Brain pericyte (primary cell): Measurements from ENCODE around the gene ZNF175.

Experiments
- DNase-seq: peaks from one replicate; pipeline ENCODE4 v3.0.0-alpha.2; 2012; ENCODE audit warnings: low read depth, low spot score

ZNF175 gene

DNA sequence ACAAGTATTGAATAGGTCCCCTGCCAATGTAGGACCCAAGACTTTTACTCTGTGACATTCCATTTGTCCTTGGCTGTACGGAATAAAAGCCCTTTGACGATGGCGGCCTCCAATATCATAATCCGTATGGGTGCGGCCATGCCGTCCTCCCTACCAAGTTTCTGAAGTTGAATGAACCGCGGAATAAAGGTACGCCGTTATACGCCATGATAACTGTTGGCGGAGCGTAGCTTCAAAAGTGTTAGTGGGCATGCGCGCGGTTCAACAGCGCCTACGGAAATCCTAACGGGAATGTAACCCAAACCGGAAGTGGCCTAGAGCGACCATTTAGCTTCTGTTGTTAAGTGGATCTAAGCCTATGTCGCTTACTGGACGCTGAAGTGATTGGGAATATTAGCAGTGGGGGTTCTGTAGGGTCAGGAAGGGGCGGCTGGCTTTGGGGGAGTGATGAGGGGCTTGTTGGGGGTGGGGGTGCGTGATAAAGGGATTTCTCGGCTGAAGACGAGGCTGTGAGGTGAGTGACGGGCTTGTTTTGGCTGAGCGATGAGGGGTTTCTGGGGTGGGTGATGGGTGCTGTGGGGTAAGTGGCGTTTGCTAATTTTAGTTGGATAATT is at the start of gene ZNF175:
Gene ZNF175, plus strand, starts transcription at position 322 of the 614 bp plus-strand sequence. CDS start 2,047 bp downstream, outside the sequence.
- peak; percentile 95 for DNase-seq

DNA sequence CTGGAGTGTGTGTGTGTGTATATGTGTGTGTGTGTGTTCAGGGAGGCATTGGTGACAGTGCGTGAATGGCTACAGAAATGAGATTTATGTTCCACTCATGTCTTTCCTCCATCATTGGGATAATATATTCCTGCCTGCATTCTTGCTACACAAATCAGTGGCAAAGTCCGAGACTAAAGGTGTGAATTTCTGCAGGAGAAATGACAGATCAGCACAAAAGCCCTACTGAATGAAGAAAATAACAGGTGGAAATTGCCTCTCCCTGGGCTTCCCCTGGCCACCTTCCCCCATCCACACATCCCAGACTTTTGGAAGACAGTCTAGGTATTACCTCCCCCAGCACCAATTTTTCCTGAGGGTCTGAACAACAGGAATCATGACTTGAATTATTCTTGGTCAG is 49.7 kb upstream of the ZNF175 start:
- no peak for DNase-seq

DNA sequence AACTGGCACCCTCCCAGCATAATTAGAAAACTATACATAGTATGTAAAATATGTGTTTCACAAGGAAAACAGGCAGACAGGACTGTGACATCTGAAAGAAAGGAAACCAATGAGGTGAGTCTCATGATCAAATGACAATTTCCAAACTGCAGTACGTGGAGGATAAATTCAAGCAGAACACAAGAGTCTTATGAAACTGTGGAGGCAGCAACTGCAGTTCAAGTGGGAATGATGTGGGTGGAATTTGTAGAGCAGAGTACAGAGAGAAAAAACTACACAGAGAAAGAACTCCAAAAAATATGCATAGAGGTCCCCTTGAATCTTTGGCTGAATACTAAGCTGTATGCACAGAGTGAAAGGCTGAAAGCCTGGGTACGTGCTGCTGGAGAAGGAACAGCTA is 49.3 kb upstream of the ZNF175 start:
- DNase-seq = no peak

DNA sequence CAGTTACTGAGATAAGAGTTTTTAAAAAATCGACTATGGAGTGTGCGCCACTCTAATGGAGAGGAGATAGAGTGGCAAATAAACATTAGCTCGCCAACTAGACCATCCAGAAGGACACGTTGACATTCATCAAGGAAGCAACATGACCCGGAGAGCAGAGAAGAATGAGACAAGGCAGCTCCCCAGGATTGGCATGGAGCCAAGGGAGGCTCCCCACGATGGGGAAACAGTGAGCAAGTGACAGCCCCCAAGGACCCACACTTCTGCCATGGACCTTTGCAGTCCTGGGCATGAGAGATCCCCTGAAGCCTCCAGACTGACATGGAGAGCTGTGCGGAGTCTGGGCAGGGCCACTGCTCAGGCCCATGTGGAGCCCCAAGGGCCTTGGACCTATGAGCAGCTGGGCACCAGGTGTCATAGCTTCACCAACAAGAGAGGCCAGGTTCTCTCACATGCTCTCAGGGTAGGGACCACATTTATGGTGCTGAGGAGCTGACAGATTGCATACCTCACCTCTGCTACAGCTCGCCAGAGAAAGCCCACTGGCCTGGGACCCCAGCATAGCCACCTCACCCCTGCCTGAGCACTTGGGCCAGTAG is 46.3 kb upstream of the ZNF175 start:
- DNase-seq = no peak

DNA sequence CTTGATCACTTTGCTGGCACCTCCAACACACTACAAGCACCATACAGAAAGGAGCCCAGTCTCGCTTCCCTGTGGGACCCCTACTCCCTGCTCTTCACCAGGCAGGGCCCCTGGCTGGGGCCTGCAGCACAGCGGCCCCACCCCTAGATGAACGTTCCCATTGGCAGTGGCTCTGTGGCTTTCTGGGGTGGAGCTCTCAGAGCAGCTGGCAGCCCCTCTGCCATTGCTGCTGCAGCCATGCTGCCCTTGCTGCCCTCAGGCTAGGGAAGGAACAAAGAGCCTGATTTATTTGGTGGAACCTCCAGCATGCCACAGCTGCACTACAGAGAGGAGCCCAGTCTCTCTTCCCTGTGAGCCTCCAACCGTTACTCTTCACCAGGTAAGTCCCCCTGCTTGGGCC is 45.4 kb upstream of the ZNF175 start:
- DNase-seq = no peak

DNA sequence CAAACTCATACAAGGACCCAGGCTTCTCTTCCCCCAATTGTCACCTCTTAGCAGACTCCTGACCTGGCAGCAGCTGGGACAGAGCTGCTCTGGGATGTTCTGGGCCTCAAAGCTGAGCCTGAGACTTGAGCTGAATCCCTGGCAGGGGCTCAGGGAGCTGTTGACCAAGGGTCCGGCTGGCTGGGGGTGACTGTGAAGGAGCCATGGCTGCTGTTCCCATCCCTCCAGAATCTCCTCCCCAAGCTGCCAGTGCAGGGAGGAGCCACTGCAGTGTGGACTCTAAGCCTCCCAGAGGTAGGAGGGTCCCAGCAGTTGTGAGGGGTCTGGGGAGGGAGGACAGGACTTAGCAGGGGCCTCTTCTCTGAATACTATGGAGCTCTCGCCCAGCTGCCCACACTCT is 41.8 kb upstream of the ZNF175 start:
- no peak for DNase-seq

DNA sequence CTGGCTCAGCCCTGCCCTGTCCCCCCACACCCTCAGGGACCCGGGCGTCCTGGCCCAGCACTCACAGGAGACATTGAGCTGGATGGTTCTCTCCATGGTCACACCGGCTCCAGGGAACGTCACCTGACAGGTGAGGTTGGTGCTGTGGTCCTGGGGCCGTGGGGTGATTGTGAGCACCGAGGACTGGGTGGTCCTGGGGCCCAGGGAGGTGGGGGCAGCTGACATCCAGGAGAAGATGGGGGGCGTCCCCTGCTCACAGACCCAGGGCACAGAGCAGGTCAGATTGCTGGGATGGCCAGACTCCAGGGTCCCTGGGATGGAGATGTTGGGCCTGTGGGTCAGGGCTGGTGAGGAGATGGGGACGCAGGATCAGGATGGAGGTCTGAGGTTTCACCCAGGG is 40.5 kb upstream of the ZNF175 start:
- no peak for DNase-seq

DNA sequence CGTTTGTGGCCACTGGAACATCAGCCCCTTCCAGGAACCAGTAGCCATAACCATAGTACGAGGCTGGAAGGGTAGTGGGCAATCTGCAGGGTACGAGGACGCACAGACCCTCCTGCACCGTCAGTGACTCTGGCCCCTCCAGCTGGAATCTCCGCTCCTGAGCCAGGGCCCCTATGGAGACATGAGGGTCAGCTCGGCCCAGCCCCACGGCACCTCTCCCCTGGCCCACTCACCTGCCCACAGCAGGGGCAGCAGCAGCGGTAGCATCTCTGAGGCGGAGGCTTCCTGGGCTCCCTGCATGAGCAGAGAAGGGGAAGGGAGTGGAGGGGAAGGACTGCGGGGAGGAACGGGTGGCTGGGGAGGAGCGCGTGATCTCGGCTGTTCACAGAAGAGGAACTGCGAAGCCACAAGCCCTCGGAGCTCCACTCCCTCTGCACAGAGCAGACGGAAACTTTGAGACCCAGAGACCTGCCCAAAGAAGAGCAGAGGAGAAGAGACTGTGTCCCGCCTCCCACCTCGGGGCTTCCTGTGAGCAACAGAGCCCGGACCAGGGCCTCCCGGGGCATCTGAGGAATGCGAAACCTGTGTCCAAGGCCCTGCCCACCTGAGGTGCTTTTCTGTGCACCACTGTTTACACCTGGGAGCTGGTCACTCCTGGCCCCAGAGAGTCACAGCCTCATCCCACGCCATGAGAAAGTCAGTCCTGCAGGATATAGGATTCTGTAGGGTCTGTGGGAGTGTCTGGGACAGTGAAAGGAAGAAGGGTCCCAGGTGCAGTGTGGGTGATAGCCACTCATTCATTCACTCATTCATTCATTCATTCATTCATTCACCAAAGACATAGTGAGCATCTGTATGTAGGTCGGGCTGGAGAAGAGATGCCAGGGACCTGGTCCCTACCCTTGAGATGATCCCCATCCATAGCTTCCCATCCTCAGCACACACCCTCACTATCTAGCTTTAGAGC is 39.5 kb upstream of the ZNF175 start, which contains the start of gene SIGLEC6:
Gene SIGLEC6, minus strand, starts transcription at position 322 of the 967 bp plus-strand sequence. Its CDS starts 22 bp downstream, at position 300.
- DNase-seq = no peak

DNA sequence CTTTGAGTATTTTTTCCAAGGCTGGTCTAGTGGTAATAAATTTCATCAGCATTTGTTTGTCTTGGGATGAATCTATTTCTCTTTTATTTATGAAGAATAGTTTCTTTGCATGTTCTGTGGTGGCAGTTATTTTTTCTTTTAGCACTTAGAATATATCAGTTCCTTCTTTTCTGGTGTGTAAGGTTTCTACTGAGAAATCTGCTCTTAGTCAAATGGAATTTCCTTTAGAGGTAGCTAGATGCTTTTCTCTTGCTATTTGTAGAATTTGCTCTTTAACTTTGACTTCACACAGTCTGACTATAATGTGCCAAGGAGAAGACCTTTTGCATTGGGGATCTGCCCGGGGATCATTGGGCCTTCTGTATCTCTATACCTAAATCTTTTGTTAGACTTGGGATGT is 35.5 kb upstream of the ZNF175 start:
- DNase-seq = no peak

DNA sequence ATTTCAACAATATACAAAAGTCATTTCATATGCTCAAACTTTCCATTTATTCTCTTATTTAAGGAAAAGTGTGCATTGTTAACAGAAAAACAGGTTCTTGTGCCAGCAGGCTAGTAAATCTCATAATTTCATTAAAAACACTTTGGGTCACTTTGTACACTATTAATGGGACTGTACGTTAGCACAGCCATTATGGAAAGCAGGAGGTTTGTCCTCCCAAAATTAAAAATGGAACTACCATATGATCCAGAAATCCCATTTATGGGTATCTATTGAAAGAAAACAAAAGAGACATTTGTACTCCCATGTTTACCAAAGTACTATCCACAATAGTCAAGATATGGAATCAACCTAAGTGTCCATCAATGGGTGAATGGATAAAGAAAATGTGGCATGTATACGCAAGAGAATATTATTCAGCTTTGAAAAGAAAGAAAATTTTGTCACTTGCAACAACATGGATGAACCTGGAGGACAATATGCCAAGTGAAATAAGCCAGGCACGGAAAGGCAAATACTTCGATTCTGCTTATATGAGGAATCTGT is 31.2 kb upstream of the ZNF175 start:
- DNase-seq = no peak

DNA sequence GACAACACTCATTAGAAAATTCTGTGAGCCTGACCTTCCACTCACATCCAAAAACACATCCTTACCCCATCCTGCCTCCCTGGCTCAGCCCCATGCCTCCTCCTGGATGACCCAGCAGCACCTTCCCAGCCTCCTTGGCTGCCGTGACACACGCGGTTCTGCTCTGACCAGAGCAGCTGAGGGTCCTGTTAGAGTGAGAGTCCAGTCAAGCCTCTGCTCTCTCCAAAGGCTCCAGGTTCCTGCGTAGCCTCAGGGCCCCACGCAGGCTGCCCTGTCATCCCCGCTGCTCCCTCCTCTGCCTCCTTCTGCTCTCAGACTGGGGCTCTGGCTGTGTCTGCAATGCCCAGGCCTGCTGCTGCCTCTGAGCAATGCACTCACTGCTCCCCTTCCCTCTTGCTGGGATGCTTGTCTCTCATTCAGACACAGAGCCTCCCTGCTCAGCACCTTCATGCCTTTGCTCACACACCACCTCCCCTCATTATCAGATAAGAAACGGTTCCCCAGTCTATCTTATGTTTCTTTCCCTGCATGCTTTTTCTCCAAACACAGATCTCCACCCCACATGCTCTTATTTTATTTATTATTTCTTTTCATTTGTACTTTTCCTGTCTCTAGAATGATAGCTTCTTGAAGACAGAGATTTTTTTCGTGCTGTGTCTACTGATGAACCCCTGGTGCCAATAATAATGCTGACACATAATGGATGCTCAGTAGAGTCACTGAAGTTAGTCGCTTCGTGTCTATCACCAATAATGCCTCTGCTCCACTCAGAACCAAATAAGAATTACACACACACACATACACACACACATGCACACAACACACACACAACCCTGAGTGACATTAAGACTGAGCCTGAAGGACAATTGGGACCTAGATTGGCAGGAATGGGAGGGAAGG is 29.4 kb upstream of the ZNF175 start:
- no peak for DNase-seq

DNA sequence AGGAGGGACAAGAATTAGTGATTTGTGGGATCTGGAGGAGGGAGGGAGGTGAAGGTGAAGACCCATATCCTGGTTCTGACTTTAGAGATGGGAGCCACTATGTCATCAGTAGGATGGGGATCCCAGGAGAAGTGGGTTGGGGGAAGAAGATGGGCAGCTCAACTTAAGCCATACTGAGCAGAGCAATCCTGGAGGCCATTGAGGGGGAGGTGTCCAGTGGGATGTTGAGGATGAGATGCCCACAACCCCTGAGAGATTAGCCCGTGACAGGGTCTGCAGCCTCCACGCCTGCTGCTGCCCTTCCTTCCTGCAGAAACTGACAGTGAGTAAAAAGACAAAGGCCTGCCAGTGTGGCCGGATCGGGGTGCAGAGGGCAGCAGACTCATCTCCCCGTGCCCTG is 28.4 kb upstream of the ZNF175 start:
- DNase-seq = no peak

DNA sequence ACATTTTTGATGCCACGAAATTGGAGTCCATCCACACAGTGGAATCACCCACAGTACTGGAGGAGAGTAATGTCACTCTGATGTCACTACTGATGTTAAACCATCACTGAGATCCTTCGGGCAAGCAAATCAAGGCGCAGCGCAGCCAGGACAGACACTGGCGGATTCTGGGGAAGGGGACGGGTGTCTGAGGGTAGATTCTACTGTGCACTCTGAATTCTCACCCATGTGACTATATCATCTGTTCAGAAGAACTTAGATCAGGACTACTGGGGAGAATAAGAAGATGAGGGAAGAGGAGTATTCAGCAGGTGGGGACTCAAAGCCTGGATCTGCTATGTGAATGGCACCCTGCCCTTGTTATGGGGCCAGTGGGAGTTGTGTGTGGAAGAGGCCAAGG is 27.0 kb upstream of the ZNF175 start:
- no peak for DNase-seq

DNA sequence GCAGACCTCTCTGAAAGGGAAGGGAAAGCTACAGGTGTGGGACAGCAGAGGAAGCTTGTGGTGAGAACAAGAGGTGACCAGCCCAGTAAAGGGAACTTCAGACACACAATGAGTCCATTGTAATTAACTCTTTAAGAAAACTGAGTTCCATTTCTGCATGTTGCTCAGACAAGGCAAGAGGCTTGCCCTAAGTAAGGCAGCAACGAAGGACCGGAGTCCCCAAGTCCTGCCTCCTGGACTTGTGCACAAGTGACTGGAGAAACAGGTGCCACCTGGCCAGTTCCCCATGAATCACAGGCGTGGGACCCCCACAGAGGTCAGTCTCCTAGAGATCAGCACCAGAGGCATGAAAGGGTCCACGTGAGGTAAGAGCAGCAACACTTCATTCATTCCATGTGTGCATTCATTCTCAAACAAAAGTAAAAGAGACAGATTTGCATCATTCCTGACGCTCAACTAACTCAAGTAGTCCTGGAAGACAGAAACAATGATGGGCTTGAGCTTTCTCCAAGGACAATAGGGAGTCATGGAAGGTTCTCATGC is 24.9 kb upstream of the ZNF175 start:
- DNase-seq = no peak

DNA sequence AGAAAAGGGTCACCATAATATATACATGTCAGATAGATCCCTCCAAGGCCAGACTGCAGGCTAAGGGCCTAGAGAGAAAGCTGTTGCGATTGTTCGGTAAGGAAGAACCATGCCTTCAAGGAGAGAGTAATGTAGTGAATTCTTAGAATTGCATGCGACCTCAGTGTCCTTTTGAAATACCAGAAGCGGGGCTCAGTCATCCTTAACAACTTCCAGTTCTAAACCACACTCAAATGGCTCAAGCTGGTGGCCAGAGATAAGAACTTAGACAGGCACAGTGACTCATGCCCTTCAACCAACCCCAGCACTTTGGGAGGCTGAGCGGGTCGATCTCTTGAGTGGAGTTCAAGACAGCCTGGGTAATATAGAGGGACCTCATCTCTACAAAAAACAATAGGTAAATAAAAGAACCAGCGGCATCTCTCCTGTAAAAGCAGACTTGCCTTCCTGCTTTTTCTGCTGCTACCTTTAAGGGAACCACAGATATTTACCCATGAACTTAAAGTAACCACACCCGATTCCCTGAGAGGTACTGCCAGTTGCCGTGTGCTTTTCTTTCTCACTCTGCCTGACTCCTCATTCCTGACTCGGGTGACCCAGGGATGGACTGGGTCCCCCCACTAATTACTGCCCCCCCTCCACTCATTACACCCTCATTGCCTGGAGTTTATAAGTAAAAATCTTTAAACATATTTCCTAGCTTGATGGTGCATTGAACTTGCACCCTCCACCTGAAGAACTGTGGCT is 24.3 kb upstream of the ZNF175 start:
- DNase-seq = no peak

DNA sequence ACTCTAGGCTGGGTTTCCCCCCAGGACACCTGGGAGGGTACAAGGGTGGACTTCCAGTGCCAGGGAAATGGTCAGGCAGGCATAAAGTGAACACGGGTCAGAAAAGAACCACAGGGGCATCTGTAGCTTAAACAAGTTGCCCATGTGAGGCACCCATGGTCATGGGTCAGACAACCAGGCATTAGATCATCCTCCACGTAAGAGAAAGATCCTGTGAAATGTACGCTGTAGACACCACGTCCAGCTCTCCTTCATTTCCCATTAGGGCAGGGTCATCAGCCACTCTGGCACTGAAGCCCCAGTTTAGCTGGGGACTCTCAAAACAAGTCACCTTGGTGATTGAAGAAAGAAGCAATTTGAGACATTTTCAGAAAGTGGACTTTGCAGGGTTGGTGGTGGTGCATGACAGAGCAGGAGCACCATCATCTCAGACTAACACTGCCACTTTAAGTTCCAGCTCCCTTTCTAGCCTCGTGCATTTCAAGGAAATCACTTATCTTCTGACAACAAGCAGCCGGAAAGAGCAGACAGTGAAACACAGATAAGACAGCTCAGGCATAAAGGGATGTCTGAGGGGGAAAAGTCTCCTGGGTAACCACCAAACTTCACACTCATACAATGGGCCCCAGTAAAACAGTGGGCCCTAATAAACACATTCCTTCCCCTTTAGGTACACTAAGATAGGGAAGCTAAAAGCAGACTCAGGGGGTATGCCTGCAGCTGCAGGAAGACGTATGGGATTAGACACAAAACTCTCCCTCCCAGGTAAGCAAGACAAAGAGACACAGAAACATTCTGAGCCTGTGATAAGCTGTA is 23.5 kb upstream of the ZNF175 start:
- DNase-seq = no peak

DNA sequence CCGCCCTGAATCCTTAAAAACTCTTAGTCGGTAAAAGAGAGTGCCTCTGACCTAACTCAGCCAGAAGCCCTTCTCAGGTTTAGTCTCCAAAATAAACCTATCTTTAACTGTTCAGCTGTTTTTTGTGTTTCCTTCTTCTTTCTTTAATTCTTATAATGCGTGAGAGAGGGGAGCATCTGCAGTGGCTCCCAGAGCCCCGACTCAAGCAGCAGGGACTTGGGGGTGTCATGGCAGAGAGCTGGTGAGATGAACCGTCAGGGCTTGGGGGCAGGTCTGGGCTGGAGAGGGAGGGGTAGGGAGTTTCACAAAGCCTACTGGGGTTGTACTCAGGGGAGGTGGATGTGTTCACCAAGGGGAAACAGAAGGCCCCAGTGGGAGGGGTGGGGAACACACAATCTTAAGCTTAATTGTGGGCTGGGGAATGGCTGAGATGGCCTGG is 22.9 kb upstream of the ZNF175 start:
- DNase-seq = no peak

DNA sequence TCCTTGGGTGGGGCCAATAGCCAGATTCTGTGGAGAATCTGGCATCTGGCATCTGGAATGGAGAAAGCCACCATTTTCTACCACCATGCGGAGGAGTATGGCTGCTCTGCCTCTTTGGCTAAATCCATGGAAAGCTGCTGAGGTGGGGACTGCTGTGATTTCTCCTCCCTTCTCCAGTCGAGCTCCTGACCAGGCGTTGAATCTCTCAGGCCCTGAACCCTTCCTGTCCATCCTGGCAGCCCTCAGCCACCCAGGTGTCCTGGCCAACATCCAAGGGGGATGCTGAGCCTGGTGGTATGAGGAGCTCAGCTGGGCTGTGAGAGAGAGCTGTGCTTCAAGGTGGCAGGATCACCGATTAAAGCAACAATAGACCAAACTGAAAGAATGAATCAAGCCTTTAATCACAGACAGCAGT is 22.2 kb upstream of the ZNF175 start:
- DNase-seq = no peak
